Trophoblast cell (in vitro differentiated cells and primary cell): ENCODE data around the gene PDE4B.

Source experiments
- DNase-seq, 2 donors: peaks; one replicate each; pipeline ENCODE4 v3.0.0-alpha.2; 2016
- H2AFZ ChIP-seq: 2 replicates; pipeline ENCODE4 v1.6.1; 2013; ENCODE audit warnings: low read length, moderate library complexity, mild to moderate bottlenecking; ENCODE audit not compliant: insufficient read depth, poor library complexity
- H2AK5ac ChIP-seq: 2 replicates; pipeline ENCODE4 v1.6.1; 2013; ENCODE audit warnings: mild to moderate bottlenecking, low read length
- H2BK120ac ChIP-seq: 2 replicates; pipeline ENCODE4 v1.6.1; 2013; ENCODE audit warnings: low read length, mild to moderate bottlenecking, moderate library complexity; ENCODE audit not compliant: insufficient read depth, poor library complexity
- H2BK12ac ChIP-seq: 2 replicates; pipeline ENCODE4 v1.6.1; 2013; ENCODE audit warnings: mild to moderate bottlenecking, low read length, moderate library complexity
- H2BK5ac ChIP-seq: 2 replicates; pipeline ENCODE4 v1.6.1; 2013; ENCODE audit warnings: low read length, low read depth, moderate library complexity, mild to moderate bottlenecking; ENCODE audit not compliant: poor library complexity
- H3K14ac ChIP-seq: 2 replicates; pipeline ENCODE4 v1.6.1; 2013; ENCODE audit warnings: mild to moderate bottlenecking, low read length
- H3K18ac ChIP-seq: 2 replicates; pipeline ENCODE4 v1.6.1; 2013; ENCODE audit warnings: mild to moderate bottlenecking, low read length
- H3K23ac ChIP-seq: 2 replicates; pipeline ENCODE4 v1.6.1; 2013; ENCODE audit warnings: low read length
- H3K27ac ChIP-seq: 2 replicates; pipeline ENCODE4 v1.5.1; 2013; ENCODE audit warnings: low read depth, mild to moderate bottlenecking, inconsistent platforms, low read length, moderate library complexity
- H3K27me3 ChIP-seq: 2 replicates; pipeline ENCODE4 v1.6.1; 2013; ENCODE audit warnings: inconsistent platforms, mild to moderate bottlenecking, low read length, moderate library complexity; ENCODE audit not compliant: insufficient read depth
- H3K36me3 ChIP-seq, 2 experiments: 1 replicate in 1 of 2; 2 replicates in 1 of 2; pipeline ENCODE4 v1.6.1; 2013; ENCODE audit warnings: low read length in 2 of 2, mild to moderate bottlenecking in 2 of 2, moderate library complexity in 1 of 2; ENCODE audit not compliant: insufficient read depth in 2 of 2, control insufficient read depth in 1 of 2
- H3K4ac ChIP-seq: 2 replicates; pipeline ENCODE4 v1.6.1; 2013; ENCODE audit warnings: low read depth, mild to moderate bottlenecking, low read length, moderate library complexity
- H3K4me1 ChIP-seq, 2 experiments: 1 replicate in 1 of 2; 2 replicates in 1 of 2; pipeline ENCODE4 v1.6.1; 2013; ENCODE audit warnings: low read length in 2 of 2, mild to moderate bottlenecking in 2 of 2, moderate library complexity in 1 of 2; ENCODE audit not compliant: insufficient read depth in 2 of 2, control insufficient read depth in 1 of 2
- H3K4me2 ChIP-seq: 2 replicates; pipeline ENCODE4 v1.6.1; 2013; ENCODE audit warnings: inconsistent platforms, mild to moderate bottlenecking, low read length, moderate library complexity
- H3K4me3 ChIP-seq: 2 replicates; pipeline ENCODE4 v1.5.1; 2013; ENCODE audit warnings: mild to moderate bottlenecking, low read depth, low read length, inconsistent platforms
- H3K79me1 ChIP-seq: one replicate; pipeline ENCODE4 v1.6.1; 2013; ENCODE audit warnings: low read length
- H3K79me2 ChIP-seq: 2 replicates; pipeline ENCODE4 v1.6.1; 2013; ENCODE audit warnings: low read length, mild to moderate bottlenecking; ENCODE audit not compliant: control insufficient read depth, insufficient read depth, poor library complexity
- H3K9ac ChIP-seq: 2 replicates; pipeline ENCODE4 v1.6.1; 2013; ENCODE audit warnings: mild to moderate bottlenecking, low read length
- H3K9me3 ChIP-seq: 2 replicates; pipeline ENCODE4 v1.6.1; 2013; ENCODE audit warnings: low read depth, mild to moderate bottlenecking, control low read depth, inconsistent platforms, low read length; ENCODE audit not compliant: insufficient read depth
- H4K12ac ChIP-seq: 2 replicates; pipeline ENCODE4 v1.6.1; 2013; ENCODE audit warnings: low read depth, mild to moderate bottlenecking, low read length, moderate library complexity
- H4K8ac ChIP-seq: 2 replicates; pipeline ENCODE4 v1.6.1; 2013; ENCODE audit warnings: low read depth, mild to moderate bottlenecking, low read length, moderate library complexity
- H4K91ac ChIP-seq: one replicate; pipeline ENCODE4 v1.6.1; 2013; ENCODE audit warnings: low read depth, mild to moderate bottlenecking, low read length, moderate library complexity
- WGBS: extraction: QIAGEN DNeasy Blood & Tissue Kit; methylation state at CpG from one replicate; pipeline ENCODE4 v1.1.7; 2013; ENCODE audit warnings: missing lambda C conversion rate; ENCODE audit not compliant: insufficient read length, insufficient coverage; ENCODE audit errors: extremely low coverage; 5-methylcytosine and 5-hydroxymethylcytosine counted together

Gene PDE4B

GRCh38 chr1:65991694-65992093, 199.0 kb downstream of the PDE4B start:
- Histone ChIP-seq H2AFZ (no peak overlapping the region), H3K23ac (no peak overlapping the region), H2BK5ac (no peak overlapping the region), H3K18ac (no peak overlapping the region), H3K14ac (no peak overlapping the region), H3K4me3 (no peak overlapping the region), H4K12ac (no peak overlapping the region), H2BK120ac (no peak overlapping the region), H2AK5ac (no peak overlapping the region), H3K27me3 (no peaks in the 10 kb centered on the region), H3K4me2 (no peak overlapping the region), H3K4ac (no peak overlapping the region), H3K27ac (no peak overlapping the region), H4K91ac (no peak overlapping the region), H4K8ac (no peak overlapping the region), H3K79me1 (no peaks in the 10 kb centered on the region), H3K36me3 (no peaks in the 10 kb centered on the region), H3K79me2 (no peaks in the 10 kb centered on the region), H3K9ac (no peak overlapping the region), H3K9me3 (no peaks in the 10 kb centered on the region), H3K4me1 (no peaks in the 10 kb centered on the region), H2BK12ac (no peak overlapping the region)
- no CpG with 5 or more reads among the region's 3 CpGs for WGBS
- DNase-seq, result no peak

- Histone ChIP-seq H3K79me2 (no peaks in the 10 kb centered on the region), H3K9ac (no peak overlapping the region), H3K9me3 (no peaks in the 10 kb centered on the region), H3K36me3 (no peaks in the 10 kb centered on the region), H3K4ac (no peak overlapping the region), H3K27me3 (no peaks in the 10 kb centered on the region), H4K12ac (no peak overlapping the region), H3K18ac (no peak overlapping the region), H3K4me3 (no peak overlapping the region), H3K14ac (no peak overlapping the region), H4K8ac (no peak overlapping the region), H2BK5ac (no peak overlapping the region), H3K4me1 (no peaks in the 10 kb centered on the region), H3K4me2 (no peak overlapping the region), H2AFZ (no peak overlapping the region), H2BK120ac (no peak overlapping the region), H2BK12ac (no peak overlapping the region), H2AK5ac (no peak overlapping the region), H3K79me1 (no peaks in the 10 kb centered on the region), H3K27ac (no peak overlapping the region), H4K91ac (no peak overlapping the region), H3K23ac (no peak overlapping the region)
- WGBS, result no CpG with 5 or more reads among the region's 6 CpGs
- DNase-seq, result no peak
These were observed 199.6 kb downstream of the PDE4B start for GRCh38 chr1:65992165-65992821.

- no peak overlapping the region for H3K18ac ChIP-seq
- H4K8ac ChIP-seq, result no peak overlapping the region
- H3K27ac ChIP-seq, result no peak overlapping the region
- no peak overlapping the region for H2AFZ ChIP-seq
- no peak overlapping the region for H3K4ac ChIP-seq
- no peaks in the 10 kb centered on the region for H3K36me3 ChIP-seq
- no peak overlapping the region for H2AK5ac ChIP-seq
- no peak overlapping the region for H3K23ac ChIP-seq
- no peak overlapping the region for H3K14ac ChIP-seq
- H4K91ac ChIP-seq, result no peak overlapping the region
- no peaks in the 10 kb centered on the region for H3K4me1 ChIP-seq
- no peak overlapping the region for H3K9ac ChIP-seq
- no peak overlapping the region for H2BK12ac ChIP-seq
- peak in 1 of 2 donors; percentile 14 for DNase-seq
- no peak overlapping the region for H4K12ac ChIP-seq
- no peak overlapping the region for H2BK120ac ChIP-seq
- H2BK5ac ChIP-seq, result no peak overlapping the region
- no peaks in the 10 kb centered on the region for H3K9me3 ChIP-seq
- H3K79me2 ChIP-seq, result no peaks in the 10 kb centered on the region
- H3K4me3 ChIP-seq, result no peak overlapping the region
- no CpG with 5 or more reads among the region's 7 CpGs for WGBS
- H3K27me3 ChIP-seq, result no peaks in the 10 kb centered on the region
- no peak overlapping the region for H3K4me2 ChIP-seq
- no peaks in the 10 kb centered on the region for H3K79me1 ChIP-seq
These were observed 200.2 kb downstream of the PDE4B start for GRCh38 chr1:65992831-65993271.

- no peak overlapping the region for H3K27ac ChIP-seq
- no peak overlapping the region for H3K14ac ChIP-seq
- H2AK5ac ChIP-seq, result no peak overlapping the region
- no peak overlapping the region for H4K12ac ChIP-seq
- H3K18ac ChIP-seq, result no peak overlapping the region
- H3K27me3 ChIP-seq, result no peaks in the 10 kb centered on the region
- no peak overlapping the region for H3K4ac ChIP-seq
- WGBS, result no CpG with 5 or more reads among the region's 2 CpGs
- H4K91ac ChIP-seq, result no peak overlapping the region
- H2BK12ac ChIP-seq, result no peak overlapping the region
- no peak overlapping the region for H2AFZ ChIP-seq
- no peak overlapping the region for H3K4me2 ChIP-seq
- no peak for DNase-seq
- H2BK120ac ChIP-seq, result no peak overlapping the region
- H2BK5ac ChIP-seq, result no peak overlapping the region
- no peak overlapping the region for H3K4me3 ChIP-seq
- H3K36me3 ChIP-seq, result no peaks in the 10 kb centered on the region
- H3K79me1 ChIP-seq, result no peaks in the 10 kb centered on the region
- H3K9me3 ChIP-seq, result no peaks in the 10 kb centered on the region
- H4K8ac ChIP-seq, result no peak overlapping the region
- no peaks in the 10 kb centered on the region for H3K4me1 ChIP-seq
- no peak overlapping the region for H3K9ac ChIP-seq
- H3K79me2 ChIP-seq, result no peaks in the 10 kb centered on the region
- H3K23ac ChIP-seq, result no peak overlapping the region
These were observed 201.5 kb downstream of the PDE4B start for GRCh38 chr1:65994223-65994622.
